IPS-18c (cell line): ENCODE data around the gene CMSS1.
A peak's percentile ranks its signal among the peaks of the same experiment; 100 is the strongest.

Source experiments
- H3K4me3 ChIP-seq: 2 replicates; pipeline ENCODE4 v1.7.0; 2013; ENCODE audit warnings: low read depth, mild to moderate bottlenecking, low read length, moderate library complexity; ENCODE audit not compliant: insufficient read depth
- H3K9me3 ChIP-seq: one replicate; pipeline ENCODE4 v1.6.1; 2013; ENCODE audit warnings: mild to moderate bottlenecking, low read length, moderate library complexity; ENCODE audit not compliant: control insufficient read depth, insufficient read depth

The CMSS1 gene

GRCh38 chr3:99817437-99818240 is at the start of gene CMSS1:
Gene CMSS1, plus strand, starts transcription at chr3:99817862.
- H3K9me3 ChIP-seq: no peaks in the 10 kb centered on the region
- peak within 1 kb of the TSS; percentile 87 for H3K4me3 ChIP-seq

GRCh38 chr3:99768126-99768525 is 49.5 kb upstream of the CMSS1 start:
- Histone ChIP-seq H3K4me3 (no peak overlapping the region), H3K9me3 (no peaks in the 10 kb centered on the region)

GRCh38 chr3:99768808-99769501 is 48.7 kb upstream of the CMSS1 start:
- no peaks in the 10 kb centered on the region for H3K9me3 ChIP-seq
- no peak overlapping the region for H3K4me3 ChIP-seq

DNA sequence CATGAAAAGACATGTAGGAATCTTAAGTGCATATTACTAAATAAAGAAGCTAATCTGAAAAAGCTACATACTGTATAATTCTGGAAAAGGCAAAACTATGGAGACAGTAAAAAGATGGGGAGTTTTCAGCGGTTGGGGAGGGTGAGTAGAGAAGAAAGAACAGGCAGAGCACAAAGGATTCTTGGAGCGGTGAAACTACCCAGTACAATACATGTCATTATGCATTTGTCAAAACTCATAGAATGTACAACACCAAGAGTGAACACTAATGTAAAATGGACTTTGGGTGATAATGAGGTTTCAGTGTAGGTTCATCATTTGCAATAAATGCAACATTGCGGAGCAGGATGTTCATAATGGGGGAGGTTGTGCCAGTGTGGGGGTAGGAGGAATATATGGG is 45.5 kb upstream of the CMSS1 start:
- Histone ChIP-seq H3K4me3 (no peak overlapping the region), H3K9me3 (no peaks in the 10 kb centered on the region)

- Histone ChIP-seq H3K9me3 (no peaks in the 10 kb centered on the region), H3K4me3 (no peak overlapping the region)
These were observed 45.0 kb upstream of the CMSS1 start for GRCh38 chr3:99772671-99773070.

- no peak overlapping the region for H3K4me3 ChIP-seq
These were observed 43.2 kb upstream of the CMSS1 start for GRCh38 chr3:99774467-99774866.

GRCh38 chr3:99776516-99777209 is 41.0 kb upstream of the CMSS1 start:
- Histone ChIP-seq H3K9me3 (no peaks in the 10 kb centered on the region), H3K4me3 (no peak overlapping the region)

More at GRCh38 chr3:99774467-99774866, 43.2 kb upstream of the CMSS1 start:
- H3K9me3 ChIP-seq: no peaks in the 10 kb centered on the region

GRCh38 chr3:99777210-99777549 is 40.5 kb upstream of the CMSS1 start:
- H3K9me3 ChIP-seq: no peaks in the 10 kb centered on the region
- no peak overlapping the region for H3K4me3 ChIP-seq

- Histone ChIP-seq H3K9me3 (no peaks in the 10 kb centered on the region), H3K4me3 (no peak overlapping the region)
These were observed 40.0 kb upstream of the CMSS1 start for GRCh38 chr3:99777708-99778107.

GRCh38 chr3:99780749-99781148 is 36.9 kb upstream of the CMSS1 start:
- Histone ChIP-seq H3K4me3 (no peak overlapping the region), H3K9me3 (no peaks in the 10 kb centered on the region)

DNA sequence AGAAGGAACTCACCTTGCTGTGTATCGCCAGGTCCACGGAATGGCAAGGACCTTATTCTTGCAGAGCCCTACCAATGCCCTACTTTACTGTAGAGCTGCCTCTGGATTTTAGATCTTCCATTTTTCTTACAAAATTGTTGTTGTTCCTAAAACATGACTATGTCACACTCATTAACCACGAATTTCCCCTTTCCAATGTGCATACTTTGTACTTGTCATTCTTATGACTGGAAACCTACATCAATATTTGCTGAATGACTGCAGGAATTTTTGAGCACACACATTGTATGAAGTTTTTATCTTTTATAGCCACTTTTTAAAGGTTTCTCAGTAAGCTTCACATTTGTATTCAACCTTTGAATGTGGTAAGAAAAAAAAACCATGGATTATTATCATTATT is 35.9 kb upstream of the CMSS1 start:
- Histone ChIP-seq H3K4me3 (no peak overlapping the region), H3K9me3 (no peaks in the 10 kb centered on the region)

GRCh38 chr3:99783011-99783573 is 34.6 kb upstream of the CMSS1 start:
- Histone ChIP-seq H3K9me3 (no peaks in the 10 kb centered on the region), H3K4me3 (no peak overlapping the region)

DNA sequence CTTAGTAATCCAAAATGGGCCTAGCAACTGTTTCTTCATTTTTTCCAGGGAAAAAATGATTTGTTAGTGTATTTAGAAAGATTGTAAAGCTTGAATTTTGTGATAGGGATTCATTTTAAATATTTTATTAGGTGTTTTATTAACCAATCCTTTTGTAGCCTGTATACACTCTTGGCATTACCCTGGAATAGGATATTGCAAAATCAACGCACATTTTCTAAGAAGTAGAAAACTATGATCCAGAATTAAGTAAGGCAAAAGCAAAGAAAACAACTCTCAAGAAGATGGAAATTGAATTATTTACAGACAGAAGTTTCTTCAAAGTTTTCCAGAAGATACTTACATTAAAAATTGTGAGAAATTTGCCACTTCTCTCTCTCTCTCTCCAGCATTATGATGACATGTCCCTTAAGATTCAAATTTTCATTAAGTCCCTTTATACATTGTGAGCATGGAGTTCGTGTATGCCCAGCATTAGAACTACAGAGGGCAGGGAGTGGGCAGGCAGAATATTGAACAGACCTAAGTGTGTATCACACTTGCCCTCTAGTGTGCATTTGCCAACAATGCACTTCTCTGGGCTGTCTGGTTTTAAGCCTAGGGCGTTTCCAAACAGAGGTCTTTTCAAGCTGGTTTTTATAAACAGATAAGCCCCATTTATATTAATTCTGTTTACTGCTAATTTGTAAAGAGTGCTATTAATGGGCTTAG is 28.5 kb upstream of the CMSS1 start:
- Histone ChIP-seq H3K4me3 (no peak overlapping the region), H3K9me3 (no peaks in the 10 kb centered on the region)

DNA sequence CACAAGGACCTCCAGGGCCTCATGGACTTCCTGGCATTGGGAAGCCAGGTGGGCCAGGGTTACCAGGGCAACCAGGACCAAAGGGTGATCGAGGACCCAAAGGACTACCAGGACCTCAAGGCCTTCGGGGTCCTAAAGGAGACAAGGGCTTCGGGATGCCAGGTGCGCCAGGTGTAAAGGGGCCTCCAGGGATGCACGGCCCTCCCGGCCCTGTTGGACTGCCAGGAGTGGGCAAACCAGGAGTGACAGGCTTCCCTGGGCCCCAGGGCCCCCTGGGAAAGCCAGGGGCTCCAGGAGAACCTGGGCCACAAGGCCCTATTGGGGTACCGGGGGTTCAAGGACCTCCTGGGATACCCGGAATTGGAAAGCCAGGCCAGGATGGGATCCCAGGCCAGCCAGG is 23.2 kb upstream of the CMSS1 start:
- Histone ChIP-seq H3K4me3 (no peak overlapping the region), H3K9me3 (no peaks in the 10 kb centered on the region)

DNA sequence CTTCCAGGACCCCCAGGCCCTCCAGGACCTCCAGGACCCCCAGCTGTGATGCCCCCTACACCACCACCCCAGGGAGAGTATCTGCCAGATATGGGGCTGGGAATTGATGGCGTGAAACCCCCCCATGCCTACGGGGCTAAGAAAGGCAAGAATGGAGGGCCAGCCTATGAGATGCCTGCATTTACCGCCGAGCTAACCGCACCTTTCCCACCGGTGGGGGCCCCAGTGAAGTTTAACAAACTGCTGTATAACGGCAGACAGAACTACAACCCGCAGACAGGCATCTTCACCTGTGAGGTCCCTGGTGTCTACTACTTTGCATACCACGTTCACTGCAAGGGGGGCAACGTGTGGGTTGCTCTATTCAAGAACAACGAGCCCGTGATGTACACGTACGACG is 22.1 kb upstream of the CMSS1 start:
- Histone ChIP-seq H3K9me3 (no peaks in the 10 kb centered on the region), H3K4me3 (no peak overlapping the region)

DNA sequence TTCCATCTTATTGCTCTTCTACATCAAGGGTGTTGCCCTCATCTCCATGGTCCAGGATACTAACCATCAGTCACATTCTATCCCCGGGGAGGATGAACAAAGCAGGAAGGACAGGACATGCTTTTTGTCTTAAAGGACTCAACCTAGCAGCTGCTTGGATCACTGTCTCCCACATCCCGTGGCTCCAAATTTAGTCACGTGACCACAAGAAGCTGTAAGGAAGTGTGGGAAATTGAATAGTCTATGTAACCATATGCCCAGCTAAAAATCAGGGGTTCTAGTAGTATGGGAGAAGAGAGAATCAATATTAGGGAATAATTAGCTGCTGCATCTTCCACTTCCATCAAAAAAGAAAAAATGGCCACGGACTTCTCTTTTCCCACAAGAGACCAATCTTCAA is 18.2 kb upstream of the CMSS1 start:
- Histone ChIP-seq H3K9me3 (peaks cover 3% of the 10 kb centered on the region), H3K4me3 (no peak overlapping the region)

DNA sequence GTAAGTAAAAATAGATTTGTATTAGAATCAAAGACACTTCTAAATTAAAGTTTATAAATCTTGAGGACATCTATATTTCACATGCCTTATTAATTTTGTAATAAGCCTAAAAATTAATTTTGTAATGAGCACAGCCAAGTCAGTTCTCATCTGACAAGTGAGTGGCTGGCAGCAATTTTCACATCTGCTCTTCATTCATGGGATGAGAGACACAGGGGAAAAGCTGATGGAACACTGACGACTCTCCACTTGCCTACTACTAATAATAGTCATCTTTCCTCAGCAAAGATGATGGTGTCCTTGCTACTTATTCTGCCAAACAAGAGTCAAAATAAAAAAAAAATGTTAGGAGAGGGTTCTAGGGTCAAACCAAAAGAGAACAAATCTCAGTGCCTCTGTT is 14.4 kb upstream of the CMSS1 start:
- peaks cover 7% of the 10 kb centered on the region for H3K9me3 ChIP-seq
- H3K4me3 ChIP-seq: no peak overlapping the region
